ENCODE results near the gene MTHFD2L.

MTHFD2L gene

DNA sequence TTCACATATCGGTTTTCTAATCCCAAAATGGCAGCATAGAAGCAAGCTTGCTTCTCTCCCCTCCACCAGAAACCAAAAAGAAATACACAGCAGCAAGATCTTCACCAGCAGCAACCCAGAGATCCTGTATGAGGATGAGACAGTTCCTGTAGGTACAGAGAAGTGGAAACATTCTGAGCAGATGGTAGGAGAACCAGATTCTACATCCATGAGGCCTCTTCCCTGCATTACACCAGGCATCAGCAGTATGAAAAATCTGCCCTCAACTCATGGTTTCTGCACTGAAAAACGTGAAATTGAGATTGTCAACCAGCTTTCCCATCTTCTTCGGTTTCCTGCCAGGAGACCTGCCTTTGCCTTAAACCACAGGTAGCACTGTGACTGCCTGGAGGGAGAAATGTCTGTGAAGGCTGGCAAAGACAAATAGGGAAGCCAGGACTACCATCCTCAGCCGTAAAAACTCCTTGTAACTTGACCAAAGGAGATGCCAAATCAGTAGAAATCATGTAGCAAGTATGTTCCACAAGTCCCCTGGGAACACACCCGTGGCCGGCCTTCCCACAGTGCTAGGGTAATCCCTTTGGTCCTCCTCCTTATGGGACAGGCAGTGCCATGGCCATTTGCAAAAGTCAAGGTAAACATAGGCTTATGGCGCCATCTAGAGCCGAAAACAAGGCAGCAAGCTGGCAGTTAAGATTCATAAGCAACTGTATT is 24.0 kb upstream of the MTHFD2L start:
- DNase-seq = peak; percentile 47

DNA sequence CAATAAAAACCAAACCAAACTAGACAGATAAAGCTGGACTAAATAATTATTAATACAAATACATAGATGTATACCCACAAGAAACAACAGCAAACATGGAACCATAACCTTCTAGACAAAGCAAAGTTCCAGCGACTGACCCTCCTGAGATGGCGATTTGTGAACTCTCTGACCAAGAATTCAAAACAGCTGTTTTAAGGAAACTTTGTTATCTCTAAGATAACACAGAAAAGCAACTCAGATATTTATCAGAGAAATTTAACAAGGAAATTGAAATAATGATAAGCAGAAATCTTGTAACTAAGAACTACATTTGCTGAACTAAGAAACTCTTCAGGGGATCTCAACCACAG is 23.4 kb upstream of the MTHFD2L start:
- no peak for DNase-seq

DNA sequence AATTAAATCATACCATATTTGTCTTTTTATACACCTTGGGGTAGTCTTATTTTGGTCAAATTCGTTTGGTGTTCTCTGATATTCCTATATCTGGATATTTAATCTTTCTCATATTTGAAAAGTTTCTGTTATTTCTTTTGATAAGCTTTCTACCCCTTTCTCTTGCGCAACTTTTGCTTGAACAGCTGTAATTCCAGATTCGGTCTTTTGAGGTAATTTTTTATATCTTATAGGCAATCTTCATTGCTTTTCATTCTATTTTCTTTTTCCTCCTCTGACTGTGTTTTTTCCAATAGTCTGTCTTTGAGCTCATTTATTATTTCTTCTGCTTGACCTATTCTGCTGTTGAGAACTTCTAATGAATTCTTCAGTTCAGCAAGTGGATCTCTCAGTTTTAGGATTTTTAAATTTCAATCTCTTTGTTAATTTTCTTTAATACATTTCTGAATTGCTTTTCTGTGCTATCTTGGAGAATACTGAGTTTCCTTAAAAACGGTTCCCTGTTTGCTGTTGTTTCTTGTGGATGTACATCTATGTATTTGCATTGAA is 11.3 kb upstream of the MTHFD2L start:
- no peak for DNase-seq

DNA sequence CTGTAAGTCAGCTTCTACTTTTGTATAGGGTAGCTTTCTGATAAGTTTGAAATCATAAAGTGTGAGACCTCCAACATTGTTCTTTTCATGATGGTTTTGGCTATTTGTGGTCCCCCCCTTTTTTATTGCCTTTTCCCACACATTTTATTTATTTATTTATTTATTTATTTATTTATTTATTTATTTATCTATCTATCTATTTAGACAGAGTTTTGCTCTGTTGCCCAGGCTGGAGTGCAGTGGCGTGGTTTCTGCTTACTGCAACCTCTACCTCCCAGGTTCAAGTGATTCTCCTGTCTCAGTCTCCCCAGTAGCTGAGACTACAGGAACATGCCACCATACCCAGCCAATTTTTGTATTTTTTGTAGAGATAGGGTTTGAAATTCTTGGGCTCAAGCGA is 9.7 kb upstream of the MTHFD2L start:
- no peak for DNase-seq

DNA sequence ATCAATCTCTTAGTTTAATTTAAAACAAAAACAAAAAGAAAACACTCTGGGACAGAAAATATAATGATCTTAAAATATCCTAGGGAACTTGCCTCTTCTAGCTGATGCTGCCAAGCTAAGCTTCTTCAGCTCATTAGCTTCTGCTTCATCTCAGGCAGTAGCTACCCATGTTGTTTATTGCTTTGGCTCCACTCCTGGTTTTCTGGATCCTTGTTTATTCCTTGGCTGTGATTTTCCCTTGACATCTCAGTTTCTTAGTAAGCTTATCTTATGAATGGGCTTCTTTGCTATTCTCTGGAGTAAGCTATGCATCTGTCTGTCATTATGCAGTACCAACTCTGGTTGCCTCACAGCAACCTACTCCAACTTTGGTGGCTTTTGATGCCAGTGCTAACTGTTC is 5.1 kb upstream of the MTHFD2L start:
- DNase-seq = no peak

DNA sequence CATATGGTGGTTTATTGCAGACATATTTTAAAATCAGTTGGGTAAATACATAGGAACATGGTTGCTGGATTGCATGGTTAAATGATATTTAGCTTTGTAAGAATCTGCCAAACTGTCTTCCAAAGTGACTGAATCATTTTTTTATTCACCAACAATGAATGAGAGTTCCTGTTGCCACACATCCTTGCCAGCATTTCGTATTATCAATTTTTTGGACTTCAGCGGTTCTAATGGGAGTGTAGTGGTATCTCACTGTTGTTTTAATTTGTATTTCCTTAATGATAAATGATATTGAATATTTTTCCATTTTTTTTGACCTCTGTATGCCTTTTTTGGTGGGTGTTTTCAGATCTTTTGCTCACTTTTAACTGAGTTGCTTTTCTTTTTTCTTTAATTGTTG is 1.4 kb upstream of the MTHFD2L start:
- no peak for DNase-seq

DNA sequence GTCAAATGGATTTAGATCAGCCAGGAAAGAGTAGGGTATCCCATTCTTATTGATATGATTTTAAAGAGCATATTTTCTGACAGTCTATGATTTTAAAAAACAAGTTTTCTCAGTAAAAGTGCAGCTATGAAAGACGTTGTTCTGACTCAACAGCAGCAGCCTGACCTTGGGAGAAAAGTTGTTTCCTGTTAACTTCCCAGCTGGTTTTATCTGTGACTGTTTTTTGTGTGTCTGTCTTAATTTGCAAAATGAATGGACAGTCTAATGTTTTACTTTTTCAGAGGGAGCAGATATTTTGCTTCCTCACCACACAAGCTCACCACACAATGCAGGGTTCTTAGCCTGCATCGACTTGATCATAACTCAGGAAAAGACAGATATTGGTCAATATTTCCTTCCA is 764 bp upstream of the MTHFD2L start:
- no peak for DNase-seq

DNA sequence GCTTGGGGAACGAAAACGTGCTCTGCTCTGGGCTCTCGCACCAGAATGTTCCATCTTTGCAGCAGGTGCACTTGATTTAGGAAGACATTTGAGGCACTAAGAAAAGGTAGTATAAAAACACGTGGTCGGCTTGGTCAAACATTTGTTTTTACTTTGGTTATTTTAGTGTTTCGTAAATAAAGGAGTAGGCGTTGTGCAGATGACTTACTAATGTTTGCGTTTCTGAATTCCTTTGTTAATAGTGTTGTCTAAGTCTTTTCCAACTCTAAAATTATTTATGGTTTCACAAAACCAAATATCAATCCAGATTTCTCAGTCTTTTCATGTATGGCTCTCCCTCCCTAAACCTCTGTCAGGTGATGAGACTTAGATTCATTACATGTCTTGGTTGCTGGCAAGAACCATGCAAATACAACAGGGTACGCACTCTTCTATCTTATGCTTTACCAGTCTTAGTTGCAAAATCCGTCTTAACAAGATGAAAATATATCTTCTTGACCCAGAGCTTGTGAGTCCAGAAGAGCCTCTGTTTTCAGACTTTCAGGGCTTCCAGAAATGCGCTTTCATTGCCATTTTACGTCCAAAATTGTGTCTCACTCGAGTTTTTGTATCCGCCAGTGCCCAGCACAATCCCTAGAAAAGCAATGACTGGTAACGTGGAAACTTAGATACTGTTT is 686 bp downstream of the MTHFD2L start:
- no peak for DNase-seq

DNA sequence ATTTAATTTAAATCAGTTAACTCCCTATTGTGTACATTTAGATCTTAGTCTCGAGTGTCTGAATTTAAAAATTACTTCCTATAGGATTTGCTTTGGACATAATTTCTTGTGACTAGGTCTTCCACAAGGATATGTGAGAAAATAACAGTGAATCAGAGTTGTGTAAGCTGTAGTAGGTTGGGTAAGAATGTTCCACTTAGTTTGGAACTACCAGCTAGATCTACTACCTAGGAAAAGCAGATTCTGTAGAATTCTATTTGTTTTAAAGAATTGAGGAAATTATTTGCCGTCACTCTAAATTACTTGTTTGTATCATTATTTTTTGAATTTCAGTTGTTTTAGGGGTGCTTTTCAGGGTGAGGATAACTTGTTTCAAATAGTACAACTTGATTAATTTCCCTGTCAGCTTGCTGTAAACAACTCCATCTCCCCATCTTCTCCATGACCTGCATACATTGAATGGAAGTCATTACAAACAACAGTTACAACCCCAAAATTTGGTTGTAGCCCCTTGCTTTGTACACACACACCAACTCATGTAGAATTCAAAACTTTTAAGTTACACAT is 1.3 kb downstream of the MTHFD2L start:
- no peak for DNase-seq

DNA sequence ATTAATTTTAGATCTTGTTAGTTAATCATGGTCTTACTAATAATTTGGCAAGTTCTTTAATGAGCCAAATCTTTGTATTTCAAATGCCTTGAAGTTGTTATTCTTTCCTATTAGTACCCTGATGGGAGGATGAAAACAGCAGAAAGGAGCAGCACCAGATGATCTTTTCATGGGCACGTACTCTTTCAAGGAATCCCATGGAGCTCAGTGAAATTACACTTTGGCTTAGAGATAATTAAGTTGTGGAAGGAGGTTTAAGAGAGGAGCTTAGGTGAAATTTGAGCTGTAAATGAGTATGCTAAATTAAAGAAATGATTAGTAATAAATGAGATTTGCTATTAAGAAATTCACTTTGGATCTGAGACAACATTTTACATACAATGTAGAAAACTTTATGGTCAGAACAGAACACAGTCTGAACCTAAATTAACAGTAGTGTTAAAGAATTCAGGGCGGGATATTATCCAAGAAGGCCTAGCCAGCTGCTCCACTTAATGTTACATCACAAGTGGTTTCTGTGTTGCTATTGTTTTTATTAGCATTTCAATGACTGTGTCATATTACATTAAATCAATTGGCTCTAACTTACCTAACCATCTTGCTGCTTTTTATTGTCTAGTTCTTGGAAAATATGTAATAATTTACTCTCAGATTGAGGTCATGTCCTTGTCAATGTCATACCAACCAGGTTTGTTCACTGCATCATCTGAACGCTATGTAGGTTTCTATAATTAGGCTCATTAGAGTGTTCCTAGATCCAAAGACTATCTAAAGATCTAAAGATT is 3.9 kb downstream of the MTHFD2L start:
- DNase-seq = no peak

DNA sequence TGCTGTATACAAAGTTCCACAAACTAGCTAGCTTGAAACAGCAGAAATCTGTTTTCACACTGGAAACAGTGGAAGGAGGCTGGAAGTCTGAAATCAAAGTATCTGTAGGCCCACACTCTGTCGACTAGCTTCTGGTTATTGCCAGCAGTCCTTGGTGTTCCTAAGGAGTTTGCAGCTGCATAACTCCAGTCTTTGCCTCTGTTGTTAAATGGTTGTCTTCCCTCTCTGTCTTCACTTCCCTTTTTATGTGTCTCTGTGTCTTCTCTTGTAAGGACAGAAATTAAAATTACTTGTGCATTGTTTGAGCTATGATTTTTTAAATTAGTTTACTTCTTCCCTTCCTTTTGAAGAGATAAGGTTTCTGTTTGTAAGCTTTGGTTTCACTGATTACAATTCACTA is 8.2 kb downstream of the MTHFD2L start:
- no peak for DNase-seq

DNA sequence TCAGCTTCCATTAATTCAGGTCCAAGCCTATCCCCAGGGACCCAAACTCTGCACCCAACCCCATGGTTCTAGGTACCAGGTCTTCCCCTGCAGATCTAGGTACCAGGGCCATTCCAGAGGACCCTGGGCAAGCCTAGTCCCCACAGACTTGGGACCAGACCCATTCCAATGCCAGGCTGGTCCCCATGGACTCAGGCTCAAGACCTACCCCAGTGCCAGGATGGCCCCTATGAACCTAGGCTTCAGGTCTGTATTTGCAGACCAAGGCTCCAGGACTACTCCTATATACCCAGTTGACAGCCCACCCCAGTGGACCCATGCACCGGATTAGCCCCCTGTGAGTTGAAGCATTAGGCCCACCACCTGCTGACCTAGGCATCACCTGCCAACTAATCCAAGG is 8.9 kb downstream of the MTHFD2L start:
- no peak for DNase-seq

DNA sequence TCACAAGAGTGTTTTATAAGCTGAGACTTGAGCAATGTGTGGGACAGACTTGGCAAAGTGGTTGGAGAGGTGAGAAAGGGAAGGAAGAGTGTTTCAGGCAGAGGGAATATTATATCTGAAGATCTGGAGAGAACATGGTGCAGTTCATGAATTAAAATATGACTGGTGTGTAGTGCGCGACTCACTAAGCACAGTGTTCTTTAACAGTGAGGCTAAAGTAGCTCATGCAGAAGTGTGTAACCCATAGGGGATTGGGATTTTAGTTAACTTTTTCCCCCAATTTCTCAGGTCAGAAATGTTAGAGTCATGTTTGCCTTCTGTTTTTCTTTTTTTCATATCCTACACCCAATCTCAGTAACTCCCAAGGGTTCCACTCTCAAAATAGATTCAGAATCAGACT is 9.7 kb downstream of the MTHFD2L start:
- no peak for DNase-seq

DNA sequence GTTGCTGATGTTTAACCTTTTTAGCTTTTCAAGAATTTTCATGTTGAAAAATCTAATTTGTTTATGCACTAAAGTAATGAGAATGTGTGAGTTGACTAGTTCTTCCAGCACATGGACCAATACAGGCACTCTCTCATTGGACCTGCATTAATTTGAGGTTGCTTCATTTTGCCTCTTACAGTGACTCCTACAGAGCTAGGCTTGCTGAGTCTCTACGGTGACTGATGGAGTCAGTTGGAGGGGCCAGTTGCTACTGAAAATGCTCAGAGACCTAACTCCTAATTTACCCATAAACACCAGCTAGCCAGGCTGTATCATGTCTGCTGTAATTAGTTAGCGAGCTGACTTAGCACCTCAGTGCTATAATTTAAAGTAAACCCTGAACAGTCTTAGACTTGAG is 10.9 kb downstream of the MTHFD2L start:
- no peak for DNase-seq

DNA sequence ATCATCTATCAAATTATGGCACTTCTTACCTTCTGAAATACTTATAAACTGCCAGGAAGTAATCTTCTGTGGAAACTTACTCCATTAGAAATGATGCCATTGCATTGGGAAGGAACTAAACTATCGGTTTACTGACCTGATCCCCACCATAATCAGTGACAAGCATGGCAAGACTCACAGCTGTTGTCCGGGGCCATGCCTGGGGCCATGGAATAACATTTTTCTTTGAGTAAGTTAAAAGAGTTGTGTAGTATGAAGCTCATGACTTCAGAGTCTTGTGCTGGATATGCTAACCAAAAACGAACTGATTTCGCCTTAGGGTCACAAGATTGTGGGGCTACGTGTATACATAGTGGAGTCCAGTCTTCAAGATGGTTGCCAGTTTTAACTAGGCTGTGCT is 15.4 kb downstream of the MTHFD2L start:
- no peak for DNase-seq

DNA sequence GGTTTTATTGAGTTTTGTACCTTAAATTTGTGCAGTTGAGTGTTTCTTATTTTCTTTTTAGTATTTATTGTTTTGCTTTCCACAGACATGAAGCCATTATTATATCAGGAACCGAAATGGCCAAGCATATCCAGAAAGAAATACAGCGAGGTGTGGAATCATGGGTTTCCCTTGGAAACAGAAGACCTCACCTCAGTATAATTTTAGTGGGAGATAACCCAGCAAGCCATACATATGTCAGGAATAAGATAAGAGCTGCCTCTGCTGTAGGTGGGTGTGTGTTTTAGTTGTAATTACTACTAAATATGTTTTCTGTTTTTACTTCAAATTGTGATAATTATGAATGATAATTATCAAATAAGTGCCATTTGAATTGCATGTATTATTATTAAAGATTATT is 16.5 kb downstream of the MTHFD2L start:
- no peak for DNase-seq

DNA sequence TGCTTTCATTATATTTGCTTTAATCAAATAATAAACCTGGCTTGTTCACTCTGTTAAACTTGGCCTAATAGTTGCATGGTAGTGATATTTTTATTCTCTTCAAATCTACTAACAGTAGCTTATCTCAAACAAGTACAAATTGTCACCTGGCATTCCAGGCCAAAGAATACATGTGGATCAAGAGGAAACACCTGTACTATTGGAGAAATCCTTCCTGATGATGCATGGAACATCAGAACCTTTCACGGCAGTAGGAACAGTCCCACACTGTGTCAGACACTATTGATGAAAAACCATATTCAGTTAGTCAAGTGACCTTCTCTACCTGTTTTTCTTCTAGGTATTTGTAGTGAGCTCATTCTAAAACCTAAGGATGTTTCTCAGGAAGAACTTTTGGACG is 17.0 kb downstream of the MTHFD2L start:
- DNase-seq = no peak

DNA sequence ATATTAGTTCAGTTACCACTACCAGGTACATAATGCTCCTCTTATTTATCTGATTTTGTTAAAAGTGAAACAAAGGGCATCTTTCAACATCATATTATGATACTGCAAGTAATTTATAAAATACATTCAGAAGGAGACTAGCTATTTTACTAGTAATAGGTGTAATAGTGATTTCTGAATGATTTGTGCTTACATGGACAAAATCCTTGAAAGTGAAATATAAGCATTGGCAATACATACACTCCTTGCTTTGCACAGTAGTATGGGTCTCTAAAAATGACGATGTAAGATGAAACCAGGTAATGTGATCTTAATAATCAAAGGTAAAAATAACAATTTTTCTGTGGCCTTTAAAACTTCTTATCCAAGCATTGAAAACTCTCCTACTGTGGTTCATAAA is 17.5 kb downstream of the MTHFD2L start:
- DNase-seq = no peak

DNA sequence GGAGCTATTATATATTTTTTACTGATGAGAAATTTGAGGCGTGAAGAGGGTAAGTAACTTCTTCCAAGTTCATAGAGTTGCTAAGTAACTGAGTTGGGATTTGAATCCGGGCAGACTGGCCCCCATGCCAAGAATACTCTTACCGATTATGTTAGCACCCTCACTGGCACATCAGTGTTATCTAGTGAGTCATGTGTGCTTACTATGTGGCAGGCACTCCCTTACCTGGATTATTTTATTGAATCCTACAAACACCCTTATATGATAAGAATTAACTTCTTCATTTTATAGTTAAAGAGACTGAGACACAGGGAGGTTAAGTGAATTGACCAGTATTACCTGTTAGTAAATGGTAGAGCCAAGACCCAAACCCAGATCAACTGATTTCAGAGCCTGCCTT is 20.9 kb downstream of the MTHFD2L start:
- no peak for DNase-seq

DNA sequence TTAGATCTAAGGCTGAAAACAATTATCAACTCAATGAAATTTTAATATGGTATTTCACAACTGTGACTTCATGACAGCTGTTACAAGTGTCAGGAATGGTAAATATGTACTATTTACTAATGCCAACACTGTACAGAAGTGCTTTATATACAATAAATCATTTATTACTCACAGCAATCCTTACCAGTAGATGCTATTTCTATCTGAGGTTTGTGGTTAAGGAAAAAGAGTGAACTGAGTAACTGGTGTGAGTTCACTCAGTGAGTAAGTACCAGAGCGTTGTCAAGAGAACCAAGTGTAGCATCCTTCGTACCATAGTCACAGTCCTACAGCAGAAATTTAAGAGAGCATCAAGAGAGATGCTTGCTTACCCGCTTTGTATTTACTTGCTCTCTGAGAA is 23.3 kb downstream of the MTHFD2L start:
- no peak for DNase-seq

DNA sequence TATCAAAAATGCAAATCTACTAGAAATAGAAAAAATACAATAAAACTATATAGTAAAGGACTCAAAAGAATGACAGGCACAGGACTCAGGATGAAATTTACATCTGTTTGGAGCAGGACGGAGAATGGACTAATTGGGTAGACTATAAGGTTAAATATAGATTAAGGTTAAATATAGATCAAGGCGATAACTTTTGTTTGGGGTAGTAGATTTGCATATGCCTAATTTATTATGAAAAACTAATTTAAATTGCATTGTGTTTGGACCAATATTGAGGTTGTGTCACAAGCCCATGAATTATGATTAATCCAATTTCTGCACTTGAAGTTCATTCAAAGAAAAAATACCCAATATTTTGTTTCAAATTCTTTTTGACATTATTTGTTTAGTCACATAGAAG is 31.0 kb downstream of the MTHFD2L start:
- DNase-seq = no peak

DNA sequence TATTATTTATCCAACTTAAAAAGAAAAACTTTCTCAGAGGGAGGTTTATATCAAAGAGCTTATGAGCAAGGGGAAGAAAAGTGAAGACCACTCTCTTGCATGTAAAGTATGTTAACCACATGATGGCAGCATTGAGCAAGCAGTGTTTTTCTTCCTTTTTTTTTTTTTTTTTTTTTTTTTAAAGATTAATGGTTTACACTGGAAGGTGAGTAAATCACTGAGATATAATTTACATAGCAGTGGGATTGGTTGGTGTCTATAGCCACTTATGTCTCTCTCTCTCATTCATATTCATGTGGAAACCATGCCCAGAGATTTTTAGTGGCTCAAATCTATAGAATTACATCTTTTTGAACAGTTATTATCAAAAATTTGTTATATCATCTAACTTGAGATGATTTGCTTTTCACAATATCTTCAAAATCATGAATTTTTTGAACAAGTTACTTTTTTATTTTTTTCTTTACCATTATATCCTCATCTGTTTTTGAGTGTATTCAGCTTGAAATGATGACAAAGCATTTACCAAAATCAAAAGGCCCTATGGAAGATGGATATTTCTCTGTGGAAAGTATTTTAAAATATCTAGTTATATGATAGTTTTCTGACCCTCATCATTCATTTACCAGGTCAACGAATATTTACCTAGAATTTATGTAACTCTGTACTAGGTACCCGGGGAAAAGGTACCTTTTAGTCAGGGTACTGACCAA is 31.6 kb downstream of the MTHFD2L start:
- peak in 1 of 2 donors; percentile 47 for DNase-seq

DNA sequence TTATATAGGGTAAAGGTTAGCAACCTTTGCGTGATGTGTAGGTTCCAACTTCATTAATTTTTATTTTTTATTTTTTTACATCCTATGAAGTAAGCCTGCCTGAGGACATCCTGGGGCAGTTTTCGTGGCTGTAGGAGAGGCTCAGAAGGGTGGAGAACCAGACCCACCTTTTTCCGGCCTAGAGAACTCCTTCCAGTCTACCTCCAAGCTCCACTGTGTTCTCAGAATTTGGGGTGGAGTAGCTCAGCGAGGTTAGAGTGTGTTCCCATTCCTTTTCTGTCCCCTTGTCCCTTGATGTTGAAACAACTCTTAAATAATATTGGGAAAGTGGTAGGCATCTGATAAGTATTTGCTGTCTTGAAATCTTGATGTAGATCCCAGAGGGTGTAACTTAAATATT is 32.4 kb downstream of the MTHFD2L start:
- DNase-seq = no peak
